ENCODE data around the gene MIPOL1.

The MIPOL1 gene

GRCh38 chr14:37491076-37491475 lies 293.3 kb downstream of the MIPOL1 start:
- Histone ChIP-seq H3K79me2 (ENCODE audit: insufficient read depth, low read length) (no peaks in the 10 kb centered on the region), H3K9me3 (ENCODE audit: insufficient read depth, low read depth, low read length) (no peaks in the 10 kb centered on the region), H3K27me3 (ENCODE audit: insufficient read depth, low read length, poor library complexity, severe bottlenecking) (no peaks in the 10 kb centered on the region), H3K4me1 (ENCODE audit: insufficient read depth, low read length, poor library complexity, severe bottlenecking) (no peaks in the 10 kb centered on the region), H3K4me2 (ENCODE audit: low read depth, low read length, poor library complexity, severe bottlenecking) (no peak overlapping the region), H3F3A (ENCODE audit: low read depth) (no peaks in the 10 kb centered on the region), H2AFZ (ENCODE audit: low read length) (no peak overlapping the region), H3K36me3 (ENCODE audit: insufficient read depth, low read length) (no peaks in the 10 kb centered on the region), H3K9ac (ENCODE audit: low read depth, low read length, poor library complexity, severe bottlenecking) (no peak overlapping the region), H4K20me1 (ENCODE audit: insufficient read depth, low read length, poor library complexity, severe bottlenecking) (no peaks in the 10 kb centered on the region), H3K4me3 (ENCODE audit: low read length, poor library complexity, severe bottlenecking) (no peak overlapping the region), H3K9me2 (replicated peaks; ENCODE audit: low read depth, low read length) (no peaks in the 10 kb centered on the region)
- no peak for TF ChIP-seq EZH2phosphoT487 (IDR thresholded peaks at IDR 0.05; ENCODE audit: borderline replicate concordance)
- no peak for TF ChIP-seq CTCF (conservative IDR thresholded peaks at IDR 0.05; ENCODE audit: low read length)

- no peak for TF ChIP-seq CTCF (conservative IDR thresholded peaks at IDR 0.05; ENCODE audit: low read length)
- no peak for TF ChIP-seq EZH2phosphoT487 (IDR thresholded peaks at IDR 0.05; ENCODE audit: borderline replicate concordance)
- Histone ChIP-seq H3K4me3 (ENCODE audit: low read length, poor library complexity, severe bottlenecking) (no peak overlapping the region), H3K79me2 (ENCODE audit: insufficient read depth, low read length) (no peaks in the 10 kb centered on the region), H3K4me2 (ENCODE audit: low read depth, low read length, poor library complexity, severe bottlenecking) (no peak overlapping the region), H3K9me2 (replicated peaks; ENCODE audit: low read depth, low read length) (no peaks in the 10 kb centered on the region), H3K9me3 (ENCODE audit: insufficient read depth, low read depth, low read length) (no peaks in the 10 kb centered on the region), H3K36me3 (ENCODE audit: insufficient read depth, low read length) (no peaks in the 10 kb centered on the region), H2AFZ (ENCODE audit: low read length) (no peak overlapping the region), H3F3A (ENCODE audit: low read depth) (no peaks in the 10 kb centered on the region), H3K27me3 (ENCODE audit: insufficient read depth, low read length, poor library complexity, severe bottlenecking) (no peaks in the 10 kb centered on the region), H3K9ac (ENCODE audit: low read depth, low read length, poor library complexity, severe bottlenecking) (no peak overlapping the region), H3K4me1 (ENCODE audit: insufficient read depth, low read length, poor library complexity, severe bottlenecking) (no peaks in the 10 kb centered on the region), H4K20me1 (ENCODE audit: insufficient read depth, low read length, poor library complexity, severe bottlenecking) (no peaks in the 10 kb centered on the region)
Measured at GRCh38 chr14:37493606-37494005, 295.9 kb downstream of the MIPOL1 start.

- no peaks in the 10 kb centered on the region for H3K9me2 ChIP-seq (replicated peaks; ENCODE audit: low read depth, low read length)
- no peaks in the 10 kb centered on the region for H3K9me3 ChIP-seq (ENCODE audit: insufficient read depth, low read depth, low read length)
- TF ChIP-seq EZH2phosphoT487 (IDR thresholded peaks at IDR 0.05; ENCODE audit: borderline replicate concordance), result no peak
- TF ChIP-seq CTCF (conservative IDR thresholded peaks at IDR 0.05; ENCODE audit: low read length), result no peak
- no peak overlapping the region for H2AFZ ChIP-seq (ENCODE audit: low read length)
- H4K20me1 ChIP-seq (ENCODE audit: insufficient read depth, low read length, poor library complexity, severe bottlenecking), result no peaks in the 10 kb centered on the region
- H3F3A ChIP-seq (ENCODE audit: low read depth), result no peaks in the 10 kb centered on the region
- no peaks in the 10 kb centered on the region for H3K36me3 ChIP-seq (ENCODE audit: insufficient read depth, low read length)
- H3K79me2 ChIP-seq (ENCODE audit: insufficient read depth, low read length), result no peaks in the 10 kb centered on the region
- H3K4me2 ChIP-seq (ENCODE audit: low read depth, low read length, poor library complexity, severe bottlenecking), result no peak overlapping the region
- H3K9ac ChIP-seq (ENCODE audit: low read depth, low read length, poor library complexity, severe bottlenecking), result no peak overlapping the region
- H3K27me3 ChIP-seq (ENCODE audit: insufficient read depth, low read length, poor library complexity, severe bottlenecking), result no peaks in the 10 kb centered on the region
- H3K4me3 ChIP-seq (ENCODE audit: low read length, poor library complexity, severe bottlenecking), result no peak overlapping the region
- no peaks in the 10 kb centered on the region for H3K4me1 ChIP-seq (ENCODE audit: insufficient read depth, low read length, poor library complexity, severe bottlenecking)
Measured at GRCh38 chr14:37497422-37497821, 299.7 kb downstream of the MIPOL1 start.
